ENCODE data around the gene TAF15. TPM values are rescaled to one million over a fixed set of nuclear protein-coding genes. Genes with fewer than 3 reads are reported as not detected.

Gene TAF15
- polyA plus RNA-seq, 1 experiment = 51.6 TPM

GRCh38 chr17:35889241-35889640 lies 80.0 kb downstream of the TAF15 start:
- CTCF ChIA-PET = no interaction called here
- POLR2A ChIA-PET = interaction anchor here (0.6 kb wide), 1 partner anchor 311 kb away, joined by 3 read pairs; no protein-coding TSS in a partner anchor

GRCh38 chr17:35889818-35890773 lies 80.8 kb downstream of the TAF15 start:
- CTCF ChIA-PET = interaction anchor here (0.7 kb wide), 1 partner anchor 69 kb away, joined by 4 read pairs; no protein-coding TSS in a partner anchor

More at GRCh38 chr17:35889241-35889640, 80.0 kb downstream of the TAF15 start:
- Histone ChIP-seq H3K27me3 (ENCODE audit: control insufficient read depth, insufficient read depth, low read length) (no peaks in the 10 kb centered on the region), H3K9me3 (ENCODE audit: control insufficient read depth, insufficient read depth, low read length) (no peaks in the 10 kb centered on the region), H3K4me3 (ENCODE audit: low read depth, low read length) (no peak overlapping the region), H3K27ac (ENCODE audit: low read depth, low read length) (no peak overlapping the region)
- TF ChIP-seq, protein P1, sequence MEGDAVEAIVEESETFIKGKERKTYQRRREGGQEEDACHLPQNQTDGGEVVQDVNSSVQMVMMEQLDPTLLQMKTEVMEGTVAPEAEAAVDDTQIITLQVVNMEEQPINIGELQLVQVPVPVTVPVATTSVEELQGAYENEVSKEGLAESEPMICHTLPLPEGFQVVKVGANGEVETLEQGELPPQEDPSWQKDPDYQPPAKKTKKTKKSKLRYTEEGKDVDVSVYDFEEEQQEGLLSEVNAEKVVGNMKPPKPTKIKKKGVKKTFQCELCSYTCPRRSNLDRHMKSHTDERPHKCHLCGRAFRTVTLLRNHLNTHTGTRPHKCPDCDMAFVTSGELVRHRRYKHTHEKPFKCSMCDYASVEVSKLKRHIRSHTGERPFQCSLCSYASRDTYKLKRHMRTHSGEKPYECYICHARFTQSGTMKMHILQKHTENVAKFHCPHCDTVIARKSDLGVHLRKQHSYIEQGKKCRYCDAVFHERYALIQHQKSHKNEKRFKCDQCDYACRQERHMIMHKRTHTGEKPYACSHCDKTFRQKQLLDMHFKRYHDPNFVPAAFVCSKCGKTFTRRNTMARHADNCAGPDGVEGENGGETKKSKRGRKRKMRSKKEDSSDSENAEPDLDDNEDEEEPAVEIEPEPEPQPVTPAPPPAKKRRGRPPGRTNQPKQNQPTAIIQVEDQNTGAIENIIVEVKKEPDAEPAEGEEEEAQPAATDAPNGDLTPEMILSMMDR (IDR thresholded peaks at IDR 0.05; ENCODE audit: low read depth, low read length) = no peak
- no peak for DNase-seq (ENCODE audit: low read depth, low spot score)

DNA sequence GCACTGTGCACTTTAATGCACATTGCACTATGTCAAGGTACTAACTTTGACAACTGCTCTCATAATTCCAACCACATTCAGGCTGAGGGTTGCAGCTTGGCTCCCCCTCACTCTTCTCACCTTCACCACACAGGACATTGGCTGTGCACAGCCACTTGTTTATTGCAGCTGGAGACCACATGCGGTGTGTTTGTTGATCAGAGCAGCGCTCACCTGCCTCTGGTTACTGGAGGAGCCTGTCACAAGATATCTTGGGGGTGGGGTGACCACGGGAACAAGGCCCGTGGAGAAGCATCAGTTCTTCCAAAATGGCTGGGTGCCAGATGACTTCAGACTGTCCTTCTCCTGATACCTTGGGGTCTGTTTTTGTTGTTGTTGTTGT lies 81.5 kb downstream of the TAF15 start:
- H3K9me3 ChIP-seq (ENCODE audit: control insufficient read depth, insufficient read depth, low read length) = no peaks in the 10 kb centered on the region
- H3K27ac ChIP-seq (ENCODE audit: low read depth, low read length) = no peak overlapping the region
- H3K4me3 ChIP-seq (ENCODE audit: low read depth, low read length) = no peak overlapping the region
- ChIA-PET CTCF (no interaction called here), POLR2A (no interaction called here)
- TF ChIP-seq, protein P1 (IDR thresholded peaks at IDR 0.05; ENCODE audit: low read depth, low read length) = no peak
- no peaks in the 10 kb centered on the region for H3K27me3 ChIP-seq (ENCODE audit: control insufficient read depth, insufficient read depth, low read length)
- no peak for DNase-seq (ENCODE audit: low read depth, low spot score)

More at GRCh38 chr17:35889818-35890773, 80.8 kb downstream of the TAF15 start:
- POLR2A ChIA-PET = interaction anchor here (0.6 to 0.7 kb wide), 3 partner anchors 21 to 312 kb away, joined by 3 to 9 read pairs (median 4); no protein-coding TSS in a partner anchor
- Histone ChIP-seq H3K27me3 (ENCODE audit: control insufficient read depth, insufficient read depth, low read length) (no peaks in the 10 kb centered on the region), H3K27ac (ENCODE audit: low read depth, low read length) (no peak overlapping the region), H3K9me3 (ENCODE audit: control insufficient read depth, insufficient read depth, low read length) (no peaks in the 10 kb centered on the region), H3K4me3 (ENCODE audit: low read depth, low read length) (no peak overlapping the region)
- TF ChIP-seq, protein P1 (IDR thresholded peaks at IDR 0.05; ENCODE audit: low read depth, low read length) = no peak
- no peak for DNase-seq (ENCODE audit: low read depth, low spot score)

- H3K4me3 ChIP-seq (ENCODE audit: low read depth, low read length) = no peak overlapping the region
- DNase-seq (ENCODE audit: low read depth, low spot score) = no peak
- ChIA-PET POLR2A (no interaction called here), CTCF (no interaction called here)
- no peaks in the 10 kb centered on the region for H3K27me3 ChIP-seq (ENCODE audit: control insufficient read depth, insufficient read depth, low read length)
- no peaks in the 10 kb centered on the region for H3K9me3 ChIP-seq (ENCODE audit: control insufficient read depth, insufficient read depth, low read length)
- TF ChIP-seq, protein P1 (IDR thresholded peaks at IDR 0.05; ENCODE audit: low read depth, low read length) = no peak
- no peak overlapping the region for H3K27ac ChIP-seq (ENCODE audit: low read depth, low read length)
Observed at GRCh38 chr17:35891269-35891668, 82.0 kb downstream of the TAF15 start.

Data from AG04450 (cell line).